Hematopoietic multipotent progenitor cell treated with erythropoietin and hydrocortisone succinate and interleukin-3 and kit ligand, for 17 days (in vitro differentiated cells): ENCODE data around the gene STPG2.
"Not testable (repeated sequence)": the region's sequence is repeated elsewhere in the genome, so short reads cannot be mapped to it uniquely, and the experiment has no call there.

ENCODE experiments used
- DNase-seq: peaks from one replicate; pipeline ENCODE4 v3.0.0-alpha.2; 2015; ENCODE audit warnings: low spot score

STPG2 gene

GRCh38 chr4:97633831-97634230 is 509.4 kb downstream of the STPG2 start:
- not testable (repeated sequence) for DNase-seq

- no peak for DNase-seq
Measured at GRCh38 chr4:97627750-97628149, 515.5 kb downstream of the STPG2 start.

GRCh38 chr4:97624204-97624603 is 519.1 kb downstream of the STPG2 start:
- no peak for DNase-seq

- no peak for DNase-seq
Measured at GRCh38 chr4:97605932-97606331, 537.3 kb downstream of the STPG2 start.

DNA sequence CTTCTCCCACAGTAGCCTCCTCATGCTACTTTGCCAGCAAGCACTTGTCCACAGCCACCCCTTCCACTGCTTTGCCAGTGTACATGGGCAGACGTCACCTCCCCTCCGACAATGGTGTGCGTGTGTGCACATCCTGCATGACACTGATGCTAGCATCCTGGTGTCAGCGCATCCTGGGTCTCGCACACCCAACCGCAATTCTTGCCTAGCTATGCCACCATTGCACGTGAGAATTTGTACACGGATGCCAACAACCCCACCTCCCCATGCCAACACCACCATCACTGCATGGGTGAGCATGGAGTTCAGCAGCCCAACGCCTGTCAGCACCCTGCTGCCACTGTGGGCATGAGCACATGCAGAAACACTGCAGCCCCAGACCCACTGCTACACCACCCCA is 550.0 kb downstream of the STPG2 start:
- DNase-seq, result no peak

DNA sequence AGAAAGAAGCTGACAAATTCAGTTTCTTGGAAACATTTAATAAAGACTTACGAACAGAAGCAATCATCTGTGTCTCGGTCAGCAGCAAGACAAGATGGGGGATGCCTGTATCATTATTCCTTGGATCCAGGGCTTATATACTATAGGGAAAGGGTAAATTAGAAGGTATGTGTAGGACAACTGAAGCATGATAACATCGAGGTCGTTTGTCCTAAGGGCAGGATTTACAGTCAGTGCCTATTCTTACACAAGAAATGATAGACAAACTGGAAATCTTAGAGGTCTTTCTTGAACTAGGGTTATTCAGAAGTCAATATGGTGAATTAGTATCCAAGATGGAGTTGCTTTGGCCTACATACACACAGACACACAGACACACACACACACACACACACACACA is 553.0 kb downstream of the STPG2 start:
- DNase-seq, result no peak

- DNase-seq, result no peak
Measured at GRCh38 chr4:97589481-97590196, 553.6 kb downstream of the STPG2 start.

DNA sequence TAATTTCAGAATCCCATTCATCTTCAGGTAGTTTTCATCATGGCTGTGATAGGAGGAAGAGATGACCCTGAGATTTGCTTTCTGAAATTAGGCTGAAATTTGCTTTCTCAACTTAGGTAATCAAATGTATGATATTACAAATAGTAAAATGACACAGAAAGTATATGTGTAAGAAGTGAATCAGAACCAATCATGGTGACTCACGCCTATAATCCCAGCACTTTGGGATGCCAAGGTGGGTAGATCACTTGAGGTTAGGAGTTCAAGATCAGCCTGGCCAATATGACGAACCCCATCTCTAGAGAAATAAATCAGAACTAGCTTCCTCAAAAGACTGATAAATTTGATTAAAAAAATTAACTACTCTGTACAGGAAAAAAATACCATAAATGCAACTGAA is 555.4 kb downstream of the STPG2 start:
- DNase-seq, result no peak

GRCh38 chr4:97585274-97585673 is 558.0 kb downstream of the STPG2 start:
- no peak for DNase-seq

- no peak for DNase-seq
Measured at GRCh38 chr4:97582890-97583289, 560.4 kb downstream of the STPG2 start.

GRCh38 chr4:97577004-97577403 is 566.3 kb downstream of the STPG2 start:
- no peak for DNase-seq

GRCh38 chr4:97560009-97560408 is 583.3 kb downstream of the STPG2 start:
- no peak for DNase-seq

DNA sequence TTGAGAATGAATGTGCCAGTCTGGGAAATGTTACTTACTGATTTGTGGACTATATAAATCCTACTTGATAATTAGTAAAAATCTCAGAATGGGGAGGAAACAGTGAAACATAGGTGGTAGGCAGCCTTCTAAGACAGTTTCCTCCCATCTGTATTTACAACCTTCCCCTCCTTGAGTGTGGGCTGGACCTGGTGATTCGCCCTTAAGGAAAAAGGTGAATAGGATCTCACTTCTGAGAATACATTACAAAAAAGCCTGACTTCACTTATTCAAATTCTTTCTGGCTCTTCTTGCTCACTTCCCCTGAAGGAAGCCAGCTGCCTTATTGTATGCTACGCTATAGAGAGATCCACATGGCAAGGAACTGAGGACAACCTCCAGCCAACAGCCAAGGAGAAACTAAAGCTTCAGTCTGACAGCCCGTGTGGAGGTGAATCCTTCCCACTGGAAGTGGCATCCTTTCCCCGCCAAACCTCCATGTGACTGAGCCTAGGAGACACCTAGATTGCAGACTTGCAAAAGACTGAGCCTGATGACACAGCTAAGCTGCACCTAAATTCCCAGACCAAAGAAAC is 585.0 kb downstream of the STPG2 start:
- DNase-seq, result no peak

DNA sequence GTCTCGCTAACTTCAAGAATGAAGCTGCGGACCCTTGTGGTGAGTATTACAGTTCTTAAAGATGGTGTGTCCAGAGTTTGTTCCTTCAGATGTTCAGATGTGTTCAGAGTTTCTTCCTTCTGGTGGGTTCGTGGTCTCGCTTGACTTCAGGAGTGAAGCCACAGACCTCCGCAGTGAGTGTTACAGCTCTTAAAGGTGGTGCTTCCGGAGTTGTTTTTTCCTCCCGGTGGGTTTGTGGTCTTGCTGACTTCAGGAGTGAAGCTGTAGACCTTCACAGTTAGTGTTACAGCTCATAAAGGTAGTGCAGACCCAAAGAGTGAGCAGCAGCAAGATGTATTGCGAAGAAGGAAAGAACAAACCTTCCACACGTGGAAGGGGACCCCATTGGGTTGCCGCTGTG is 592.6 kb downstream of the STPG2 start:
- DNase-seq, result not testable (repeated sequence)

DNA sequence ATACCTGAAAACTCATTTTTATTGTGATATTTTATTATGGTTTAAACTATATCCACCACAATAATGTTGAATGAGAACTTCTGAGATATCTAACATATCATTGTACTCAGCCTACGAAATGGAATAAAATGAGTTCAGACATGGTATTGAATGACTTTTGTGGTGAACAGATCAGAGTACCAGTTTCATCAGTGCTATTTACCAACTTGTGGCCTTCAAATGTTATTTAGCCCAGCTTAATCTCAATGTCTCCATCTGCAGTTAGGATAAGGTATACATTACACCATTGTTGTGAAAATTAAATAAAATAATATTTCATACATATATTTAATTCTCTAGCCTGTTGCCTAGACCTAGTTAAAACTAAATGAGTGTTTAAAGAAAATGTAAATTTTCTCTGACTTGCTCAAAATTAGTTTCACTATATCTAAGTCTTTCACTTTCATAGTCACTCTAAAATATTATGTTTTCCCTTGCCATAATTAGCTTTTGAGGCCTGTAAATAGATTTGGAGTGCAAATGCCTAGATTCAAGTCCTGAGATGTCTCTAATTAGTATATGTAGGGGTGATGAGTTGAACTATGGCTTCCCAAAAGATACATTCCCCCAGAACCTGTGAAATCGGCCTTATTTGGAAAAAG is 594.2 kb downstream of the STPG2 start:
- no peak for DNase-seq

DNA sequence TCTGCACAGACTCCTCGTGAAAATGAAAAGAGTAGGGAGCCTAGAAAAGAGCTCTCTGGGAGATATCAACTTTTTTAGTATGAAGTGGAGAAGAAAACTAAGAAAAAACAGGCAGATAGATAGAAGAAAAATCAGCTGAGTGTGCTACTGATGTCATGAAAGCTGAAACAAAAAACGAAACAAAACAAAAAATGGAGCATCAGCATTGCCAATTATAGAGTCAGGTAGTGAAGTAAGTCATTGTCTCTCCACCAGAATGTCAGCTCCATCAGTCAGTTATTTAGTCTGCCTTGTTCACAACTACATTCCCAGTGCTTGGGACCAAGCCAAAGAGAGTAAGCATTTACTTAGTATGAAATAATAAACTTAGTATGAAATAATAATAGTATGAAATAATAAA is 595.1 kb downstream of the STPG2 start:
- DNase-seq, result no peak

GRCh38 chr4:97531351-97531750 is 611.9 kb downstream of the STPG2 start:
- DNase-seq, result no peak

DNA sequence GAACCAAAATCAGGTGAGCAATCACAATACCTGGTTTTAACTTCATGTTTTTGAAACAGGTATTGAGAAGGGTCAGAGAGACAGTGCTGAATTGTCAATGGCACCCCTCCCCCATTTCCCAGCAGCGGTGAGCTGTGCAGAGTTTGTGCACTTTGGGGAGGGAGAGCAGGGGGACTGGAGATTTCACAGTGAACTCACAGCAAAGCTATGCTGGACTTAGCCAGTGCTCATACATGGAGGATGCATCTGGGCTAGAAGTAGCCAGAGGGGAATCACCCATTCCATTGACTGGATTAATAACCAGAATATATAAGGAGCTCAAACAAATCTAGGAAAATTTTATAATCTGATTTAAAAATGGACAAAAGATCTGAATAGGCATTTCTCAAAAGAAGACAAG is 612.6 kb downstream of the STPG2 start:
- no peak for DNase-seq

DNA sequence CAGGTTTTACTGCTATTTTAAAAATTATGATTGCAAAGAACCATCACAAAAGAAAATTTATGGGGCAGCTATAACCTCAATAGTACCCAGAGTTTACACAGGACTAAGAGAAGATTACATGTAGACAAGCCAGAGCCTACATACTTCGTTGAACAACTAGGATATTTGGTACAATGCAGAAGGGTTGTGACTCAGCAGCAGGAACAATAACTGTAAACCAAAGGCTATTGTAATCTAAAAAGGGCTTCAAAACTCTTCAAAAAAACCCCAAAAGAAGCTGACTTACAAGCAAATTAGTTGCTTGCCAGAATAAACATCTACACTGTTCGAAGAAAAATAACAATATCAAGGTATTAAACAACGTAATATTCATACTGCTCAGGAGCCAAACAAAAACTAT is 618.0 kb downstream of the STPG2 start:
- no peak for DNase-seq

- DNase-seq, result no peak
Measured at GRCh38 chr4:97517939-97518338, 625.3 kb downstream of the STPG2 start.

GRCh38 chr4:97513917-97514316 is 629.4 kb downstream of the STPG2 start:
- DNase-seq, result no peak
